ENCODE measurements around the gene NR2C2.

Gene NR2C2

DNA sequence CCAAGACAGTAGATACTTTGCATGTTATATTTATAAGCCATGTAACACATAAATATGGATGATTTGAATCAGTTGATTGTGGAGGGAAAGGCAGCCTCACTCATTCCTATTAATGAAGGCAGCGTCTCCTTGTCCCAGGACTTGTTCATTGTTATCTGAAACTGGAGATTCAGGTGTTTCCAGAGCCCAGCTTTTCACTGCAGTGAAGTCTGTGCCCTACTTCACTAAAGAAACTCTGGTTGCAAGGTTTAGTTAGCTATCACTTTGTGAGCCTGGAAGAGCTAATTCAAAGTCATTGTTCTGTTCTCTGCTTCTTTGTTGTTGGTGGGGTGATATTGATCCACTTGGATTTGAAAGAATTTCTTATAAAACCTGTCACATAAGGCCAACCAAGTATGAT is 9.8 kb downstream of the NR2C2 start:
- ChIA-PET CTCF (no interaction called here), POLR2A (ENCODE audit: low non-redundant PET) (no interaction called here)
- H3K27ac ChIP-seq, result no peak overlapping the region
- TF ChIP-seq, protein P1, sequence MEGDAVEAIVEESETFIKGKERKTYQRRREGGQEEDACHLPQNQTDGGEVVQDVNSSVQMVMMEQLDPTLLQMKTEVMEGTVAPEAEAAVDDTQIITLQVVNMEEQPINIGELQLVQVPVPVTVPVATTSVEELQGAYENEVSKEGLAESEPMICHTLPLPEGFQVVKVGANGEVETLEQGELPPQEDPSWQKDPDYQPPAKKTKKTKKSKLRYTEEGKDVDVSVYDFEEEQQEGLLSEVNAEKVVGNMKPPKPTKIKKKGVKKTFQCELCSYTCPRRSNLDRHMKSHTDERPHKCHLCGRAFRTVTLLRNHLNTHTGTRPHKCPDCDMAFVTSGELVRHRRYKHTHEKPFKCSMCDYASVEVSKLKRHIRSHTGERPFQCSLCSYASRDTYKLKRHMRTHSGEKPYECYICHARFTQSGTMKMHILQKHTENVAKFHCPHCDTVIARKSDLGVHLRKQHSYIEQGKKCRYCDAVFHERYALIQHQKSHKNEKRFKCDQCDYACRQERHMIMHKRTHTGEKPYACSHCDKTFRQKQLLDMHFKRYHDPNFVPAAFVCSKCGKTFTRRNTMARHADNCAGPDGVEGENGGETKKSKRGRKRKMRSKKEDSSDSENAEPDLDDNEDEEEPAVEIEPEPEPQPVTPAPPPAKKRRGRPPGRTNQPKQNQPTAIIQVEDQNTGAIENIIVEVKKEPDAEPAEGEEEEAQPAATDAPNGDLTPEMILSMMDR (conservative IDR thresholded peaks at IDR 0.05; ENCODE audit: low read depth), result no peak
- DNase-seq (ENCODE audit: low spot score), result no peak

GRCh38 chr3:14957925-14958324 is 10.5 kb downstream of the NR2C2 start:
- TF ChIP-seq, protein P1 (conservative IDR thresholded peaks at IDR 0.05; ENCODE audit: low read depth), result no peak
- CTCF ChIA-PET, result interaction anchor here (1.0 kb wide), 1 partner anchor 8 kb away, joined by 4 read pairs; no protein-coding TSS in a partner anchor
- DNase-seq (ENCODE audit: low spot score), result no peak
- no peak overlapping the region for H3K27ac ChIP-seq
- POLR2A ChIA-PET (ENCODE audit: low non-redundant PET), result no interaction called here

DNA sequence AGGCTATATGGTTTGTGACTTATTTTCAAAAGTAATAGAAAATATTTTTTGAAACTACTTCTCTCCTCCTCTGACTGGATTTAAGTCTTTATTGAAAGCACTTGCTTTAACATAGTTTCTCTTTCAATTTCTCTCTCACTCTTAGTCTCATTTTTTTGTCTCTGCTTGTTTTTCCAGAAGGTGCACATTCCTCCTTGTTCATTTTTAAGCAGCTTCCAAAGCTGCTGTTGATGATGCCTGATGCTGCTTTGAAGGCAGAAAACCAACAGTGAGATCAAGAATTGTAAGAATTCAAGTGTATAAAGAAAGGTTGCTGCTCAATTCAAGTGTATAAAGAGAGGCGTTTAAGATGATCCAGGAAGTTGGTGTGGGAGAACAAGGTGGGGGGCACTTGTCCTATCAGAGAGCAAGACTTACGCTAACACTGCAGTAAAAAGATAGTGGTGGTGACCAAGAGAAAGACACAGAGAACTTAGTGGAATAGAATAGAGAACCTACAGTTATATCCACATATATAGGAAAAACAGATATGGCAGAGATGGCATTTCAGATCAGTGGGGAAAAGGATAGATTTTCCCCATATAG is 12.1 kb downstream of the NR2C2 start:
- TF ChIP-seq, protein P1 (conservative IDR thresholded peaks at IDR 0.05; ENCODE audit: low read depth), result no peak
- DNase-seq (ENCODE audit: low spot score), result no peak
- POLR2A ChIA-PET (ENCODE audit: low non-redundant PET), result no interaction called here
- no peak overlapping the region for H3K27ac ChIP-seq
- CTCF ChIA-PET, result no interaction called here

GRCh38 chr3:14962762-14963161 is 15.4 kb downstream of the NR2C2 start:
- peak; percentile 0 for DNase-seq (ENCODE audit: low spot score)
- TF ChIP-seq, protein P1 (conservative IDR thresholded peaks at IDR 0.05; ENCODE audit: low read depth), result no peak
- POLR2A ChIA-PET (ENCODE audit: low non-redundant PET), result no interaction called here

GRCh38 chr3:14967285-14967684 is 19.9 kb downstream of the NR2C2 start:
- DNase-seq (ENCODE audit: low spot score), result no peak
- TF ChIP-seq, protein P1 (conservative IDR thresholded peaks at IDR 0.05; ENCODE audit: low read depth), result no peak

More at GRCh38 chr3:14962762-14963161, 15.4 kb downstream of the NR2C2 start:
- CTCF ChIA-PET, result interaction anchor here (0.6 kb wide), 1 partner anchor 327 kb away, joined by 3 read pairs; no protein-coding TSS in a partner anchor
- H3K27ac ChIP-seq, result no peak overlapping the region

GRCh38 chr3:14969671-14970070 is 22.3 kb downstream of the NR2C2 start:
- ChIA-PET CTCF (no interaction called here), POLR2A (ENCODE audit: low non-redundant PET) (no interaction called here)
- no peak overlapping the region for H3K27ac ChIP-seq
- no peak for DNase-seq (ENCODE audit: low spot score)
- TF ChIP-seq, protein P1 (conservative IDR thresholded peaks at IDR 0.05; ENCODE audit: low read depth), result no peak

More at GRCh38 chr3:14967285-14967684, 19.9 kb downstream of the NR2C2 start:
- H3K27ac ChIP-seq, result no peak overlapping the region
- ChIA-PET CTCF (no interaction called here), POLR2A (ENCODE audit: low non-redundant PET) (no interaction called here)
